GM19025 (cell line): ENCODE results near the gene TEX12.
"Not testable (repeated sequence)": the region's sequence is repeated elsewhere in the genome, so short reads cannot be mapped to it uniquely, and the experiment has no call there.

Experiments
- ATAC-seq: cut with Tn5 transposase; IDR thresholded peaks from one replicate; pipeline ENCODE4 v1.9.1; 2021; ENCODE audit warnings: mild to moderate bottlenecking, low read depth, moderate library complexity; ENCODE audit not compliant: unreplicated experiment

TEX12 gene, protein sequence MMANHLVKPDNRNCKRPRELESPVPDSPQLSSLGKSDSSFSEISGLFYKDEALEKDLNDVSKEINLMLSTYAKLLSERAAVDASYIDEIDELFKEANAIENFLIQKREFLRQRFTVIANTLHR

DNA sequence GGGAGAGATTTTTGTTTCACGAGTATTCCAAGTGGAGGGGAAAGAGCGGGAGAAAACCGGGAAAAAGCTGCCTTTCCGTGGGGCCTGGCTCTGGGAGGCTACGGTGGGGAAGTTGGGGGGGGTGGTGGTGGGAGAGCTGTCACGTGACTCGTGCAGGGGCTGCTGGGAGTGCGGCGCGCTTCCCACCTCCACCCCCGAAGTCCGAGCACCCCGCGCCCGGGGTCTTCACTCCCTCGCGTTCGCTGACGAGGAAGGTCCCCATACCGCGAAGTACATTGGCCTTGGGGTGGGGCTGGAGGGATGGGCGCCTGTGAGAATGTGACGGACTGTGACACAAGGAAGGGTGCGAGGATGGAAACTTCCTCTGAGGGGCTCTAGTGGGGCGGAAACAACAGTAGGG, at the start of gene TEX12:
TSS of gene TEX12 (plus strand) at position 228 of the 400 bp plus-strand sequence. CDS start 1,897 bp downstream, outside the sequence.
- ATAC-seq = no peak

DNA sequence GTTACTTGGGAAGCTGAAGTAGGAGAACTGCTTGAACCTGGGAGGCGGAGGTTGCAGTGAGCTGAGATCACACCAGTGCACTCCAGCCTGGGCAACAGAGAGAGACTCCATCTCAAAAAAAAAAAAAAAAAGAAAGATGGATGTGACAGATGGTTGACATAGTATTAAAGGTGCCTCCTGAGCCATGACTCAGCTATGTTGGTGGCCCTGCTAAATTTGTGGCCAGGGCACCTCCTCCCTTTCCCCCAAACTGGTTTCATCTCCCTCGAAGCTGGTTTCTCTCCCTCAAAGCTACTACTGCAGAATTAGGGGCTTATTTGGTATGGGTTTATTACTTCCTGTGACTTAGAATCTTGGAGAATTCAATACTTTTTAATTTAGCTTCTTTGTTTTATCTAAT, 49.0 kb upstream of the TEX12 start:
- ATAC-seq = no peak

DNA sequence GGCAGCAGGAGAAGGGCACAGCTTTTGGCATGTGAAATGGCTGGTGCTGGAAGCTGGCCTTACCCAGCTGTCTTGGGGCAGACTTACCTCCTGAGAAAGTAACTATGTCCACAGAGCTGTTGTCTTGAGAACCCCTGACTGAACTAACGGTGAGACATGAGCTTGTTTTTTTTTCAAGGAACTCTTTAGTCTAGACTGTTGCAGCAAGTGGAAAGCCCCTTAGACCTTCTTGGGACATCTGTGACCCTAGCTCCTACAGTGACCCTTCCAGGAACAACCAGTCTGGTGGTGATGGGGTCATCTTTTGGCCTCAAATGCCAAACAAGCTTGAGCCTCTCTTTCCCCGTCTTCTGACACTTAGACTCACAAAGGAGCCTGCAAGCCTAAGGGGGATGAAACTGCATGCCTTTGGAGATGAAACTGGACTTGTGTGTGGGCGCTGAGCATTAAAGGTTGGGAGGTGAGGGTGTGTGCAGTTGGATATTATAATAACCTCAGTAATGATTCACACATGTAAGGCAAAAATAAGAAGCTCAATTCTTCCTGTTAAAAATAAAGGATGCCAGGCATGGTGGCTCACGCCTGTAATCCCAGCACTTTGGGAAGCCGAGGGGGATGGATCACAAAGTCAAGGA, 45.1 kb upstream of the TEX12 start:
- ATAC-seq = no peak

DNA sequence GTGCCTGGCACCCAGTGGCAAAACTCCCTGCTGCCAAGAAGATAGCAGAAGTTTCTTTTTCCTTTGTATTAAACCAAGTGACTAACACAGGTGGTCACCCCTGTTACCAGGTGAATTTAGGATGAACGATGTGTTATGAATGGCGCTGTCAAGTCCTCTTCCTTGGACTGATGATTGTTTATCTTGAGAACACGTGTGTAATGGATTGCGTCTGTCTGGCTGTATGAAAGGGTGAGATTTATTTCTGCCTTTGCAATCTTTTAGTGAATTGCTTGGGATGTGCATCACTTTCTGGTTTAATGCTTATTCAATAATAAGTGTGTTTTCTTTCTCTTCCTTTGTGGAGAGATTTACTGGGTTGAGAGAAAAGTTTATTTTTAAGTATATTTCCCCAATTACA, 44.0 kb upstream of the TEX12 start:
- ATAC-seq = no peak

DNA sequence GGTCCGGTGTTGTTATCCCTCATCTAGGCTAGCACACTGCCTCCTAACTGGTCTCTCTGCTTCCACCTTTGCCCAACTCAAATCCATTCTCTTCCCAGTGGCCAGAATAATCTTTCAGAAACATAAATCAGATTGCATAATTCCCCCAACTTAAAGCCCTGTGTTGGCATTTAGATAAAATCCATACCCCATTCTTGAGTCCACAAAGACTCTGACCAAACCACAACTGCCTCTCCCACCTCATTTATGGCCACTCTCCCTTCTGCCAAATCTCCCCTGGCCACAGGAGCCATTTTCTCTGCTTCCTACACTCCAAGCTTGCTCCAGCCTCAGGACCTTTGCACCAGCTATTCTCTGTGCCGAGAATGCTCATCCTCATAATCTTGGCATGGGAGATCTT, 40.1 kb upstream of the TEX12 start:
- ATAC-seq = no peak

DNA sequence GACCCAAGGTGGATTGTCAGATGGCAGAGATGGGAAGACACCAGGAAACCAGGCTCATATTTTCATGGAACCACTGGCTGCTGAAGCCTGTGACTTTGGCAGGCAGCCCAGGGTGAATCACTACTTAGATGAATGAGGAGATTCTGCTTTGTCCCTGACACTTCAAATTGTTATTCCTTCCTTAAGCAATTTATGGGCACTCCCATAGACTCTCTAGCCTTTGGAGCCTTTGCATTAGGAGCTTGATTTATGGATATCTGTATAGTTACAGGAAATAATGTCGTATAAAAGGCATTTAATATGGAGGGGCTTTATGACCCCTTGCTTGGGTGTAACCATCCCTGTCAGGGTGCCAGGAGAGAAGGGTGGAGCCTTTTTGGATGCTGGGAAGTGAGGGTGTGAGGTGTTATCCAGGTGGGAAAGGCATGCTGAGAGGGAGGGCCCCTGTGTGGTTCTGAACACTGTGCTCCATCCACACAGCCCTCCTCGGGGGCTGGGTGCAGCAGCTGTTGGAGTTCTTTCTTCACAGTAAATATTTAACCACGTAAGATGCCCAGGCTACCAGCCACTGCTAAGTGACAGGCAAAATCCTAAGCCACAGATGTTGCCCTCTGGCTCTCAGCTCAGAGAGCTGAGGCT, 38.6 kb upstream of the TEX12 start:
- no peak for ATAC-seq

DNA sequence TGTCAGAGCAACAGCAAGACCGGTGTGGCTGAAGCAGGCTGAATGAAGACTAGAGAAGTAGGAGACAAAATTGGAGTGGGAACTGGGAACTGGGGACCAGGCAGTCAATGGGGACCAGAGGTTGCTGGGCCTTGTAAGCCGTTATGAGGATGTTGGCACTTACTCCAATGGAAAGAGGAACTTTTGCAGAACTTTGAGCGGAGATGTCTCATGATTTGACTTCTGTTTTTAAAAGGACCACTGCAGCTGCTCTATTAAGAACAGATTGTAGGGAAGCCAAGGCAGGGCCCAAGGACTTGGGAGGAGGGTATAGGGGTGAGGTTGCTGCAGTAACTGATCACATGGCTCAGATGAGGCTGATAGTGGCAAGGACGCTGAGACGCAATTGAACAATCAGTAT, 37.5 kb upstream of the TEX12 start:
- no peak for ATAC-seq

DNA sequence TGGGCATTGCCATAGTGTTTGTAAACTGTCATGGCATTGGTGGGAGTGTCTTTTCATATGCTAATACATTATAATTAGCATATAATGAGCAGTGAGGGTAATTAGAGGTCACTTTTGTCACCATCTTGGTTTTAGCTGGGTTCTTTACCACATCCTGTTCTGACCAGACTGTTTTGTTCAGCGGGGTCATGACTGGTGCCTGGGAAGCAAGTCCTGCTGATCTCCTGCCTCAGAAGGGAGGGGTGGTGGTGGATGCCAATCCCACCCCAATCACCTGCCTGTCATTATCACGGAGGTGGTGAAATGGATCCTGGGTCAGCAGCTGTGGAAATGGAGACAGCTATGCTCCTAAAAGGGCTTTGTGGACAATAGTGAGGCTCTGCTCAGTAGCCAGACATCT, 34.4 kb upstream of the TEX12 start:
- ATAC-seq = no peak

DNA sequence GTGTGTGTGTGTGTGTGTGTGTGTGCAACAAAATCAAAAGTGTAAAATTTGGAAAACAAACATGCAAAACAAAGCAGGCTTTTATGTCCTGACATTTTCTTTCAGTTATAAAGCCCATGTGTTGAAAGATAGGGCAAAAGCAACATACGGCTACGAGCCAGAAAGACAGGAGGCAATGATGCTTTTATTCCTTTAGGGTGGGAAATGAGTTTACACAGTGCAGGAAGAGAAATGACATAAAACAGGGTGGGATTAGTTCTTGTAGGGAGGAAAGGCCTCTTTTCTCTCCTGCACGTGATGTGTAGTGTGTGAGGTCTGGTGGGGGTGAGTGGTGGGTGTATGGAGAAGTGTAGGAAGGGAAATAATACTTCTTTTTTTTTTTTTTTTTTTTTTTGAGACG, 32.7 kb upstream of the TEX12 start:
- ATAC-seq = no peak

DNA sequence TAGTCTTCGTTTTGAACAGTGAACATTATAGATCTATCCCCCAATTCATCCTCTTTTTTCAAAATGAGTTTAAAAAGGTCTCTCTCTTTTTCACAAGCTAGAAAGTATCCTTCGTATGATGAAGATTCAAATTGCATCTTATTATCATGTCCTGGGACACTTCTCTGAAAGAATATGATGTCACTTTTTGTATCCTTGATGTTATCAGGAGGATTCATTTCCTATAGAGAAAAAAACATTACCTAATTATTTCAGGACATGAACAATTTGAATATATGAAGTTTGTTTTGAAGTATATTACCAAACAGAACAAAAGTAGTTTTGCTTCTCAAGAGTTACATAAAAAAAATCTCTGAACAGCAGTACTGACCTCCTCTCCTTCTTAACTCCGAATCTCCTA, 23.6 kb upstream of the TEX12 start:
- no peak for ATAC-seq

DNA sequence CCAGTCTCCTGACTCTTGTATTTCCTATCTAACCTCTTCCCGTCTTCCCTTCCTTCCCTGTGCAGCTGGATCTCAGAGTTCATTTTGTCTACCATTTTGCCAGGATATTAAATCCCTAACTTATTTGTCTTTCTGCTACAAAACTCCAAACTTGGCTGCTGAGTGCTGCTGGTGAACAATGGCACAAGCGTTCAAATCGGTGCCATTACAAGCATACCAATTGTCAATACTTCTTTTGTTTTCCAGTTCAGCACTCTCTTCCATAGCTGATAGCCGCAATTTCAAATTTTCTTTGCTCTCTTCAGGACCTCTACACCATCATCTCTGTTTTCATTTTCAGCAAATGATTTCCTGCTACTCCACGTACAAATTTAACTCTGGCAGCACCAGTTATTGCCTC, 16.7 kb upstream of the TEX12 start:
- no peak for ATAC-seq

DNA sequence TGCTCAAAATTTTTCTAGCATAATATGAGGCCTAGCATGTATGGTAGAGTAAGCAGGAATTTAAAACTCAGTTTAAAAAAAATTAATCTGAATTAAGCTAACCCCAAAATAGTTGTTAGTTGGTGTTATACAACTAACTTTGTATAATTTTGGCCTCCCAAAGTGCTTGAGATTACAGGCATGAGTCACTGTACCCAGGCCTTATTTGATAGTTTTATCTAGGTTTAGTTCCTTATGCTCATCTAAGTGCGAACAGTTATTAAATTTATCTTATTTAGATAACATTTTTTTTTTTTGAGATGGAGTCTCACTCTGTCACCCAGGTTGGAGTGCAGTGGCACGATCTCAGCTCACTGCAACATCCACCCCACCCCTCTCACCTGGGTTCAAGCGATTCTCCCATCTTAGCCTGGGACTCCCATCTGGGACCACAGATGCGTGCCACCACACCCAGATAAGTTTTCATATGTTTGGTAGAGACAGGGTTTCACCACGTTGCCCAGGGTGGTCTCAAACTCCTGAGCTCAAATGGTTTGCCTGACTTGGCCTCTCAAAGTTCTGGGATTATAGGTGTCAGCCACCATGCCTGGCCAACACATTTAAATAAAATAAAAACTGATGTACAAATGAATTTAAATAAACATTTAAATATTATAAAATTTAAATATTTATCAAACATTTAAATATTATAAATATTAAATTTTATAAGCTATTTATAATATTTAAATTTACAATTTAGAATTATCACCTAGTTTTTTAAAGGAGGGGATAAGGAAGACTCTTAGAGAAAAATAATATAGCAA, 10.8 kb upstream of the TEX12 start:
- no peak for ATAC-seq

DNA sequence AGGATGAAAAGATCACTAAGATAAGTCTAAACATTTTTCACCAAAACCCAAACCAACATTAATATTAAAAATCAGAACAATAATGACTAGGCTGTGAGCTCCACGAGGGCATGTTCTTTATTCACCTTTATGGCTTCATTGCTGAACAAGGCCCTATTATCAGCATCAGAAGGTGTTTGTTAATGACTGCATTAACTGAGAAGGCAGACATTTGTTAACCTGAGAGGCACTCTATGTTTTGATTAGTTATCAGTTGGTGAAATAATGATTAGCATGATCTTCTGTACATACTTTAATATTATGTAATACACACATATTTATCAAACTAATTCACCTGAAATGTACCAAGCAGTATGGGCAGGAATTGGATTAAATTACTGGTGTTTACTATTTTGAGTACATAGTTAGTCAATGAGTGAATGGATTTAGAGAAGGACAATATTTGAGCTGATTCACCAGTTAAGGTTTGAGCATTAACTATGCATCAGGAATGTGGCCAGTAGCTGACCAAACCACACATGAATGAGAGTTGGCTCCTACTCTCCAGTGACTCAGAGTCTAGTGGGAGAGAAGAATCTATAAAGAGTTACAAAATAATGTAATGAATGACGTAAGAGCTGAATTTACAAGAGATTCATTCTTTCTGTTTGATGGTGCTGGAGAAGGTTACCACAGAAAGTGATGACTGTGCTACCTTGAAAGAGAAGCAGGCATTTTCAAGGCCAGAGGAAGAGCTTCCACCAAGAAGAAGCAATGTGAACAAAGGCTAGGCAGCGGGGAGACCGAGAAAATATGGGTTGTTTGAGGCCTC, 10.0 kb upstream of the TEX12 start:
- ATAC-seq = no peak

DNA sequence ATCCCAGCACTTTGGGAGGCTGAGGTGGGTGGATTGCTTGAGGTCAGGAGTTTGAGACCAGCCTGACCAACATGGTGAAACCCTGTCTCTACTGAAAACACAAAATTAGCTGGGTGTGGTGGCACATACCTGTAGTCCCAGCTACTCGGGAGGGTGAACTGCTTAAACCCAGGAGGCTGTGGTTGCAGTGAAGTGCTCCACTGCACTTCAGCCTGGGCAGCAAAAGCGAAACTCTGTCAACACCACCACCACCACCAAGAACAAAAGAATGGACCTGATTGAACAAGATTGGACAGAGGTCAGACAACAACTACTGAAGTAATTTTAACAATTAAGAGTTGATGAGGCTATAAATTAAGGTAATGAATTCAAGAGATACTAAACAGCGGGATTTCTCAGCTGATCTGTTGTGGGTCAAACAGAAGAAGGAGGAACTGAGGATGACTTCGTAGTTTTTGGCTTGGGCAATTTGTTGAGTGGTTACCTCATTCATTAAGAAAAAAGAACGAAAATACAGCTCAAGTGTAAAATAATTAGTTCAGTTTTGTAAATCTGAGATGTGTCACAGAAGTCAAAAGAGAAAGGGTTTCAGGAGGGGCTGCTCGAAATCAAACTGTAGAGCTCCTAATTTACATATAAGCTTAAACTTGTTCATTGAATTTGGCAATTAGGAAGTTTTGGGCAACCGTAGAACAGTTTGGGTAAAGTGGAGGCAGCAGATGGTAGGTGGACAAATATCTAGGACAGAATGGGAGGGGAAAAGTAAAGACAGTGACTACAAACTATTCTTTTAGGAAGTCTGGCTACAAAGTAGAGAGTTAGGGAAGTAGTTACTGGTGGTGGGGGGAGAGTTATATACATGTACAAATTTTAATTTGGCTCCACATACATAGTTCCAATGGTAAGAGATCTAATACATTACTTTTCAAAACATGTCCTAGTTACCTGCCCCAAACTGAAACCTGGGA, 7.8 kb upstream of the TEX12 start:
- ATAC-seq = no peak

DNA sequence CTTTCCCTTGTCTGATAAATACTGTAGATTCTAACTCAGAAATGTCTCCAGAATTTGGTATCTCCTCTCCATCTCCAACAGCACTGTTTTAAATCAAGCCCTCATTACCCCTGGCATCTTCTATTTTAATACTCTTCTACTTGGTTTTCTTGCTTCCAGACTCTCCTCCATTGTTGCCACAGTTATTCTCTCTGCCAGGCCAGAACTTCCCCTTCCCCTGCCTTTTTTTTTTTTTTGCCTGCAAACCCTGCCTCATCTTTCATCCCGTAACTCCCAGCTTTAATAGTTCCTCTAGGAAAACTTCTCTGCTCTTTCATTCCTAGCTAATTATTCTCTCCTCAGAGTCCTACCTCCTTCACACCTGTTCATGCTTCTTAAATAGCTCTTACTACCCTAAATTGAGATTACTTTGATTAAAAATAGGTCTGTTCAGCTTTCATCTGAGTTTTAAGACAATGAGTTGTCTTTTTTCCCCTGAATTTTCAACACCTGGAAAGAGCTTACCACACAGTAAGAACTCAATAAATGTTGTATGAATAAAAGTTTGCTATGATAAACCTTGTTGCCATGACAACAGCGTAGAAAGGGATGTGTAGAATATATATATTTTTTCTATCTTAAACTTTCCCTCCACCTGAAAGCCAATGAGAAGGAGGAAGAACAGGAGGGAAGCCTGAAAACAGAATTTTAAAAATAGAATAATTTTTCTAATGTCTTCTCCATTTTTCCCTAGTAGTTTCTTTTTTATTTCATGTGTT, 6.9 kb upstream of the TEX12 start:
- ATAC-seq = no peak

DNA sequence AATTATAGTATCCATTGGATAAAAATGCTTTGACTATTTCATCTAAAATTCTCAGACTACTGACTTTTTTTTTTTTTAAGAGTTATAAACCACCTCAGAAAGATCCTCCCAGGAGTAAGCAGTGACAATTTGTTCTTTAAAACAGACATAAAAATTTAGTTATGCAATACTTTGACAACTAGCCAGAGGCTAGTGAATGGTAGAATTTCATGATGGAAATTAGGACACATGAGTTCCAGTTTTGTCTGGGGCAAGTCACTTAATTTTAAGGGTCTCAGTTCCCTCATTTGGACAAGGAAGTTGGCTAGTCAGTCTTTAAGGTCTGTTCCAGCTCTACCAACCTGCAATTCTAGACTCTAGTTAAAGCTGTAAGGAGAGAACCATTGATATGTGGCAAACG, 6.2 kb upstream of the TEX12 start:
- ATAC-seq = no peak

DNA sequence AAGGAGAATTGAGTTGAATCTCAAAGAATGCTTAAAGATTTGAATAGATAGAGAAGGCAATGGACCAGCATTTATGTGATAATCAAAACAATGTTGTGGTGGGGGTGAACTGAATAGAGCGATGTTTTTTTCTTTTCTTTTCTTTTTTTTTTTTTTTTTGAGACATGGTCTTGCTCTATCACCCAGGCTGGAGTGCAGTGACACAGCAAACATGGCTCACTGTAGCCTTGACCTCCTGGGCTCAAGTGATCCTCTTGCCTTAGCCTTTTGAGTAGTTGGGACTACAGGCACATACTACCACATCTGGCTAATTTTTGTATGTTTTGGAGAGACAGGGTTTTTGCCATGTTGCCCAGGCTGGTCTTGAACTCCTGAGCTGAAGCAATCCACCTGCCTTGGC, 5.0 kb upstream of the TEX12 start:
- not testable (repeated sequence) for ATAC-seq

DNA sequence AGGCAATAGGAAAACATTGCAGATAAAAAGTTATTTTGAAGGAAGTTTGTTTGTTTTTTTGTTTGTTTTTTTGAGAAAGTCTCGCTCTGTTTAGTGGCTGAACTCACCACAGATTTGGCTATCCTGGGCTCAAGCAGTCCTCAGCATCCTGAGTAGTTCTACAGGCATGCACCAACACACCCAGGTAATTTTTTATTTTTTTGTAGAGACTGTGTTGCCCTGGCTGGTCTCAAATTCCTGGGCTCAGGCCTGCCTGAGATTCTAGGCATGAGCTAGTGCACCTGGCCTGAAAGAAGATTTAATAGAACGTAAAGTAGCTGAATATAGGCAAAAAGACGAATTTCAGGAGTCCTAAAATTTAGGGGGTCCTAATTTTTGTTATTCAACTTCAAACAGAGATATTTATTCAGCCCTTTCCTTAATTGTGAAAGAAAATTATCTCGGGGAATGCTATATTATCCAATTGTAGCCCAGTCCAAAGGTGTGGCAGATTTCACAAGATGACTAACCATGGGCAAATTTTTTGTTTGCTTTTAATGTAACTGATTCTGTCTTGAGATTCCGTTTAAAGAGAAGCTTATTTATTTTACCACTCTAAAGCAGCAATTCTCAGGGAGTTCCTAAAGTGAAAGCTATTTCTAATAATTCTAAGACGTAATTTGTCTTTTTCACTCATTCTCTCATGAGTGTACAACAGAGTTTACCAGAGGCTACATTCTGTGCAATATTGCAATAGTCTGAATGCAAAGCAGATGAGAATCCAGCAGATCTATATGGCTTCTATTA, 4.2 kb upstream of the TEX12 start:
- ATAC-seq = no peak
